ENCODE measurements around the gene LGR6.

Gene LGR6

GRCh38 chr1:202151045-202151444, 42.6 kb upstream of the LGR6 start:
- CTCF ChIA-PET, result interaction anchor here (1.2 kb wide), 1 partner anchor 42 kb away, joined by 3 read pairs; the partner anchor contains the start of gene LGR6
- no peaks in the 10 kb centered on the region for H3K36me3 ChIP-seq (ENCODE audit: control insufficient read depth in 2 of 2, insufficient read depth in 1 of 2, low read length in 2 of 2)
- TF ChIP-seq ZNF580 (tag by site-specific recombination; IDR thresholded peaks at IDR 0.05), result no peak
- H3K4me3 ChIP-seq (ENCODE audit: low read depth, low read length), result no peak overlapping the region
- no peaks in the 10 kb centered on the region for H3K9me3 ChIP-seq (ENCODE audit: control insufficient read depth, insufficient read depth, low read depth, low read length)
- H3K27ac ChIP-seq (ENCODE audit: extremely low read depth, low read depth, low read length), result no peak overlapping the region
- H3K4me1 ChIP-seq (ENCODE audit: control insufficient read depth, insufficient read depth, low read length), result no peaks in the 10 kb centered on the region; the same call in 1 of the 2 replicates
- POLR2A ChIA-PET, result no interaction called here

DNA sequence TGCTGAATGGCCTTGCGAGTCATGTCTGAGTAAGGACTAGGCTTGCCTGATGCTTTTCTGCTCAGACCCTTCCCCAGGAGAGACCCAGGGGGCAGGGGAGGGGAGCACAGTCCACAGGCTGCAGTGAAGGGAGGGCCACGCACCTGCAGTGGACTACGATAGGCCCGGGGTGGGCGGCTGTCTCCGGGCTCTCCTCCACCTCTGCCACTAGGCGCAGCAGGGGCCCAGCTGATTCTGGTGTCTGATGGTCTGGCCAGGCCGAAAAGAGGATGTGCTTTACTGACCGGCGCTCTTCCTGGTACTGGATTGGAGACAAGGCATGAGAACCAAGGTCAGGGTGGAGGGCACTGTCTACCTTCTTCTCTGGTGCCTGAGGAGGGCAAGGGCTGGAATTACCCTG, 41.2 kb upstream of the LGR6 start:
- H3K4me3 ChIP-seq (ENCODE audit: low read depth, low read length), result no peak overlapping the region
- H3K27ac ChIP-seq (ENCODE audit: extremely low read depth, low read depth, low read length), result no peak overlapping the region
- ChIA-PET POLR2A (no interaction called here), CTCF (interaction anchor here (1.1 to 1.4 kb wide), 3 partner anchors 10 to 41 kb away, joined by 3 read pairs; partner anchors contain the start of gene LGR6)
- H3K4me1 ChIP-seq (ENCODE audit: control insufficient read depth, insufficient read depth, low read length), result no peaks in the 10 kb centered on the region; the same call in 1 of the 2 replicates
- no peaks in the 10 kb centered on the region for H3K9me3 ChIP-seq (ENCODE audit: control insufficient read depth, insufficient read depth, low read depth, low read length)
- TF ChIP-seq SCRT2 (tag by site-specific recombination; IDR thresholded peaks at IDR 0.05) (no peak), ZNF510 (tag by site-specific recombination; IDR thresholded peaks at IDR 0.05; ENCODE audit: insufficient replicate concordance) (no peak), ZNF521 (tag by site-specific recombination; IDR thresholded peaks at IDR 0.05) (no peak), ZNF174 (tag by site-specific recombination; IDR thresholded peaks at IDR 0.05) (no peak), ZNF302 (tag by site-specific recombination; IDR thresholded peaks at IDR 0.05; ENCODE audit: low read depth) (no peak), ZNF707 (tag by site-specific recombination; IDR thresholded peaks at IDR 0.05) (no peak), BCL6B (tag by site-specific recombination; IDR thresholded peaks at IDR 0.05) (no peak)
- TF ChIP-seq, protein P1, sequence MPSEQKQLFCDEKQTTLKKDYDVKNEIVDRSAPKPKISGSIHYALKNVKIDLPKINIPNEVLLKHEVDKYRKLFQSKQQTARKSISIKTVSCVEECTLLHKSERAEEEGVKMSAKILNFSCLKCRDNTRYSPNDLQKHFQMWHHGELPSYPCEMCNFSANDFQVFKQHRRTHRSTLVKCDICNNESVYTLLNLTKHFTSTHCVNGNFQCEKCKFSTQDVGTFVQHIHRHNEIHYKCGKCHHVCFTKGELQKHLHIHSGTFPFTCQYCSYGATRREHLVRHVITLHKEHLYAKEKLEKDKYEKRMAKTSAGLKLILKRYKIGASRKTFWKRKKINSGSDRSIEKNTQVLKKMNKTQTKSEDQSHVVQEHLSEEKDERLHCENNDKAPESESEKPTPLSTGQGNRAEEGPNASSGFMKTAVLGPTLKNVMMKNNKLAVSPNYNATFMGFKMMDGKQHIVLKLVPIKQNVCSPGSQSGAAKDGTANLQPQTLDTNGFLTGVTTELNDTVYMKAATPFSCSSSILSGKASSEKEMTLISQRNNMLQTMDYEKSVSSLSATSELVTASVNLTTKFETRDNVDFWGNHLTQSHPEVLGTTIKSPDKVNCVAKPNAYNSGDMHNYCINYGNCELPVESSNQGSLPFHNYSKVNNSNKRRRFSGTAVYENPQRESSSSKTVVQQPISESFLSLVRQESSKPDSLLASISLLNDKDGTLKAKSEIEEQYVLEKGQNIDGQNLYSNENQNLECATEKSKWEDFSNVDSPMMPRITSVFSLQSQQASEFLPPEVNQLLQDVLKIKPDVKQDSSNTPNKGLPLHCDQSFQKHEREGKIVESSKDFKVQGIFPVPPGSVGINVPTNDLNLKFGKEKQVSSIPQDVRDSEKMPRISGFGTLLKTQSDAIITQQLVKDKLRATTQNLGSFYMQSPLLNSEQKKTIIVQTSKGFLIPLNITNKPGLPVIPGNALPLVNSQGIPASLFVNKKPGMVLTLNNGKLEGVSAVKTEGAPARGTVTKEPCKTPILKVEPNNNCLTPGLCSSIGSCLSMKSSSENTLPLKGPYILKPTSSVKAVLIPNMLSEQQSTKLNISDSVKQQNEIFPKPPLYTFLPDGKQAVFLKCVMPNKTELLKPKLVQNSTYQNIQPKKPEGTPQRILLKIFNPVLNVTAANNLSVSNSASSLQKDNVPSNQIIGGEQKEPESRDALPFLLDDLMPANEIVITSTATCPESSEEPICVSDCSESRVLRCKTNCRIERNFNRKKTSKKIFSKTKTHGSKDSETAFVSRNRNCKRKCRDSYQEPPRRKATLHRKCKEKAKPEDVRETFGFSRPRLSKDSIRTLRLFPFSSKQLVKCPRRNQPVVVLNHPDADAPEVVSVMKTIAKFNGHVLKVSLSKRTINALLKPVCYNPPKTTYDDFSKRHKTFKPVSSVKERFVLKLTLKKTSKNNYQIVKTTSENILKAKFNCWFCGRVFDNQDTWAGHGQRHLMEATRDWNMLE (tag by site-specific recombination; conservative IDR thresholded peaks at IDR 0.05; ENCODE audit: low read depth), result no peak
- TF ChIP-seq, protein P2, sequence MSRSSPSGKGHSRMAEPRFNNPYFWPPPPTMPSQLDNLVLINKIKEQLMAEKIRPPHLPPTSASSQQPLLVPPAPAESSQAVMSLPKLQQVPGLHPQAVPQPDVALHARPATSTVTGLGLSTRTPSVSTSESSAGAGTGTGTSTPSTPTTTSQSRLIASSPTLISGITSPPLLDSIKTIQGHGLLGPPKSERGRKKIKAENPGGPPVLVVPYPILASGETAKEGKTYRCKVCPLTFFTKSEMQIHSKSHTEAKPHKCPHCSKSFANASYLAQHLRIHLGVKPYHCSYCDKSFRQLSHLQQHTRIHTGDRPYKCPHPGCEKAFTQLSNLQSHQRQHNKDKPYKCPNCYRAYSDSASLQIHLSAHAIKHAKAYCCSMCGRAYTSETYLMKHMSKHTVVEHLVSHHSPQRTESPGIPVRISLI (tag by site-specific recombination; IDR thresholded peaks at IDR 0.05), result no peak
- TF ChIP-seq, protein P3, sequence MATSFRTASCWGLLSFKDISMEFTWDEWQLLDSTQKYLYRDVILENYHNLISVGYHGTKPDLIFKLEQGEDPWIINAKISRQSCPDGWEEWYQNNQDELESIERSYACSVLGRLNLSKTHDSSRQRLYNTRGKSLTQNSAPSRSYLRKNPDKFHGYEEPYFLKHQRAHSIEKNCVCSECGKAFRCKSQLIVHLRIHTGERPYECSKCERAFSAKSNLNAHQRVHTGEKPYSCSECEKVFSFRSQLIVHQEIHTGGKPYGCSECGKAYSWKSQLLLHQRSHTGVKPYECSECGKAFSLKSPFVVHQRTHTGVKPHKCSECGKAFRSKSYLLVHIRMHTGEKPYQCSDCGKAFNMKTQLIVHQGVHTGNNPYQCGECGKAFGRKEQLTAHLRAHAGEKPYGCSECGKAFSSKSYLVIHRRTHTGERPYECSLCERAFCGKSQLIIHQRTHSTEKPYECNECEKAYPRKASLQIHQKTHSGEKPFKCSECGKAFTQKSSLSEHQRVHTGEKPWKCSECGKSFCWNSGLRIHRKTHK (tag by site-specific recombination; IDR thresholded peaks at IDR 0.05), result no peak
- H3K36me3 ChIP-seq (ENCODE audit: control insufficient read depth in 2 of 2, insufficient read depth in 1 of 2, low read length in 2 of 2), result no peaks in the 10 kb centered on the region

DNA sequence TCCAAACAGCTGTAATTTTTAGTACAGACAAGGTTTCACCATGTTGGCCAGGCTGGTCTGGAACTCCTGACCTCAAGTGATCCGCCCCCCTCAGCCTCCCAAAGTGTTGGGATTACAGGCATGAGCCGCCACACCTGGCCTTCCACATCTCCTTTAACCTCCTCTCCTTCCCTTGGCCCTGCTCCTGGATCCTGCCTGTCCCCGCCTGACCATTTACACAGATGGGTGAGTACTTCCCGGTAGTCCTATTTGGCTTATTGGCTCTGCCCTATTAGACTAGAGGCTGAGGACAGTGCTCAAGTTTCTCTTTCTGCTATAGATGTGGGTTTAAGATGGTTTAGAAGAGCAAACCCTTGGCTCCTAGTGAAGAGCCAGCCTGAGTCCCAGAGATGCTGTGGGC, 40.3 kb upstream of the LGR6 start:
- POLR2A ChIA-PET, result no interaction called here
- Histone ChIP-seq H3K27ac (ENCODE audit: extremely low read depth, low read depth, low read length) (no peak overlapping the region), H3K36me3 (ENCODE audit: control insufficient read depth in 2 of 2, insufficient read depth in 1 of 2, low read length in 2 of 2) (no peaks in the 10 kb centered on the region), H3K4me1 (ENCODE audit: control insufficient read depth, insufficient read depth, low read length) (no peaks in the 10 kb centered on the region; the same call in 1 of the 2 replicates), H3K9me3 (ENCODE audit: control insufficient read depth, insufficient read depth, low read depth, low read length) (no peaks in the 10 kb centered on the region), H3K4me3 (ENCODE audit: low read depth, low read length) (no peak overlapping the region)
- CTCF ChIA-PET, result interaction anchor here (1.4 to 3.8 kb wide), 4 partner anchors 9 to 32 kb away, joined by 3 to 20 read pairs (median 8); partner anchors contain the start of gene ARL8A
- TF ChIP-seq ZNF404 (tag by site-specific recombination; IDR thresholded peaks at IDR 0.05), result no peak
